Activated T-cell treated with anti-CD3 and anti-CD28 coated beads, Interleukin-2, amount 50 U/mL, for 24 hours (primary cell): ENCODE data around the gene UCN3.
"Not testable (repeated sequence)": the region's sequence is repeated elsewhere in the genome, so short reads cannot be mapped to it uniquely, and the experiment has no call there.

ENCODE experiments used
- DNase-seq: peaks from one replicate; pipeline ENCODE4 v3.0.0-alpha.2; 2020
- H3K27ac Mint-ChIP-seq: 2 replicates; pipeline ENCODE4 v1.8.0; 2020; ENCODE audit warnings: mild to moderate bottlenecking, mixed read lengths
- H3K27me3 Mint-ChIP-seq: 2 replicates; pipeline ENCODE4 v1.8.0; 2020; ENCODE audit warnings: mixed read lengths
- H3K36me3 Mint-ChIP-seq: 2 replicates; pipeline ENCODE4 v1.8.0; 2020; ENCODE audit warnings: low read depth, mixed read lengths
- H3K4me1 Mint-ChIP-seq: 2 replicates; pipeline ENCODE4 v1.8.0; 2020; ENCODE audit warnings: low read depth, mixed read lengths
- H3K4me3 Mint-ChIP-seq: 2 replicates; pipeline ENCODE4 v1.8.0; 2020; ENCODE audit warnings: mild to moderate bottlenecking, moderate library complexity, mixed read lengths
- H3K9me3 Mint-ChIP-seq: 2 replicates; pipeline ENCODE4 v1.8.0; 2020; ENCODE audit warnings: mixed read lengths

UCN3 gene

GRCh38 chr10:5380395-5380794 lies 15.6 kb downstream of the UCN3 start:
- H3K4me3 Mint-ChIP-seq, DNase-seq, H3K27ac Mint-ChIP-seq, H3K9me3 Mint-ChIP-seq, H3K27me3 Mint-ChIP-seq, H3K4me1 Mint-ChIP-seq, H3K36me3 Mint-ChIP-seq: not testable (repeated sequence)

GRCh38 chr10:5381187-5381586 lies 16.4 kb downstream of the UCN3 start:
- Mint-ChIP-seq H3K27ac (no peak overlapping the region), H3K36me3 (no peaks in the 10 kb centered on the region), H3K9me3 (peaks cover 4% of the 10 kb centered on the region), H3K27me3 (no peaks in the 10 kb centered on the region), H3K4me3 (no peak overlapping the region), H3K4me1 (no peaks in the 10 kb centered on the region)
- no peak for DNase-seq

GRCh38 chr10:5385224-5385623 lies 20.5 kb downstream of the UCN3 start:
- Mint-ChIP-seq H3K4me3 (no peak overlapping the region), H3K4me1 (no peaks in the 10 kb centered on the region), H3K27ac (no peak overlapping the region), H3K9me3 (peaks cover 14% of the 10 kb centered on the region), H3K36me3 (no peaks in the 10 kb centered on the region), H3K27me3 (no peaks in the 10 kb centered on the region)
- no peak for DNase-seq

GRCh38 chr10:5387169-5387568 lies 22.4 kb downstream of the UCN3 start:
- peaks cover 30% of the 10 kb centered on the region for H3K9me3 Mint-ChIP-seq
- DNase-seq, result no peak
- H3K4me1 Mint-ChIP-seq, result no peaks in the 10 kb centered on the region
- no peaks in the 10 kb centered on the region for H3K27me3 Mint-ChIP-seq
- H3K4me3 Mint-ChIP-seq, result no peak overlapping the region
- peak overlapping the region; percentile 7 for H3K27ac Mint-ChIP-seq
- H3K36me3 Mint-ChIP-seq, result no peaks in the 10 kb centered on the region

GRCh38 chr10:5390607-5391205 lies 25.9 kb downstream of the UCN3 start:
- no peak for DNase-seq
- H3K4me3 Mint-ChIP-seq, result no peak overlapping the region
- peaks cover 30% of the 10 kb centered on the region for H3K9me3 Mint-ChIP-seq
- no peak overlapping the region for H3K27ac Mint-ChIP-seq
- peaks cover 13% of the 10 kb centered on the region for H3K27me3 Mint-ChIP-seq
- no peaks in the 10 kb centered on the region for H3K4me1 Mint-ChIP-seq
- H3K36me3 Mint-ChIP-seq, result no peaks in the 10 kb centered on the region

GRCh38 chr10:5391790-5392189 lies 27.0 kb downstream of the UCN3 start:
- Mint-ChIP-seq H3K27ac (no peak overlapping the region), H3K4me1 (no peaks in the 10 kb centered on the region), H3K27me3 (peaks cover 14% of the 10 kb centered on the region), H3K4me3 (no peak overlapping the region), H3K36me3 (no peaks in the 10 kb centered on the region), H3K9me3 (peaks cover 30% of the 10 kb centered on the region)
- DNase-seq, result no peak

DNA sequence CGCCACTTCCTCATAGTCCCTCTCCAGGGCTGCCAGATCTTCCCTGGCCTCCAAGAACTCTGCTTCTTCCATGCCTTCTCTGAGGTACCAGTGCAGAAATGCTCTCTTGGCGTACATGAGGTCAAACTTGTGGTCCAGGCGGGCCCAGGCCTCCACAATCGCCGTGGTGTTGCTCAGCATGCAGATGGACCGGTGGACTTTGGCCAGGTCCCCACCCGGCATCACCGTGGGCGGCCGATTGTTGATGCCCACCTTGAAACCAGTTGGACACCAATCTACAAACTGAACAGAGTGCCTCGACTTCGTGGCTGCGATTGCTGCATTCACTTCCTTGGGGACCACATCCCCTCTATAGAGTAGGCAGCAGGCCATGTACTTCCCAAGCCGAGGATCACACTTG lies 28.8 kb downstream of the UCN3 start:
- no peaks in the 10 kb centered on the region for H3K4me1 Mint-ChIP-seq
- H3K27ac Mint-ChIP-seq, result no peak overlapping the region
- DNase-seq, result no peak
- peaks cover 27% of the 10 kb centered on the region for H3K9me3 Mint-ChIP-seq
- H3K27me3 Mint-ChIP-seq, result peaks cover 20% of the 10 kb centered on the region
- H3K36me3 Mint-ChIP-seq, result no peaks in the 10 kb centered on the region
- H3K4me3 Mint-ChIP-seq, result no peak overlapping the region

DNA sequence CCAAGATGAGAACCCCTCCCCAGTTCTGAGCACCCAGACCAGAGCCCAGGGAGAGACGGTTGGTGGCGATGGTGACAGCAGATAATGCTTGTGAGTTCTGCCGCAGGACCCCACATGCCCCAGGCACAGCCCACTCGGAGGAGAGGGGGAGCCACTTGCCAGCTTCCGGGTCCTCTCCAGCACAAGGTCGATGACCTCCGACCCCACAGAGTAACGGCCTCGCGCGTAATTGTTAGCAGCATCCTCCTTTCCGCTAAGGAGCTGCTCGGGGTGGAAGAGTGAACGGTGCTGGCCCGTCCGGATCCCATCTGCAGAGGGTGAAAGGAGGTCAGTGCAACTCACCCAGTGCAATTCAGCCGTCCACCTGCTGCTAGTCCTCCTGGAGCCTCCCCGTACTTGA lies 30.4 kb downstream of the UCN3 start:
- Mint-ChIP-seq H3K4me3 (no peak overlapping the region), H3K27ac (no peak overlapping the region), H3K4me1 (no peaks in the 10 kb centered on the region), H3K36me3 (no peaks in the 10 kb centered on the region), H3K9me3 (peaks cover 17% of the 10 kb centered on the region), H3K27me3 (peaks cover 29% of the 10 kb centered on the region)
- DNase-seq, result no peak

DNA sequence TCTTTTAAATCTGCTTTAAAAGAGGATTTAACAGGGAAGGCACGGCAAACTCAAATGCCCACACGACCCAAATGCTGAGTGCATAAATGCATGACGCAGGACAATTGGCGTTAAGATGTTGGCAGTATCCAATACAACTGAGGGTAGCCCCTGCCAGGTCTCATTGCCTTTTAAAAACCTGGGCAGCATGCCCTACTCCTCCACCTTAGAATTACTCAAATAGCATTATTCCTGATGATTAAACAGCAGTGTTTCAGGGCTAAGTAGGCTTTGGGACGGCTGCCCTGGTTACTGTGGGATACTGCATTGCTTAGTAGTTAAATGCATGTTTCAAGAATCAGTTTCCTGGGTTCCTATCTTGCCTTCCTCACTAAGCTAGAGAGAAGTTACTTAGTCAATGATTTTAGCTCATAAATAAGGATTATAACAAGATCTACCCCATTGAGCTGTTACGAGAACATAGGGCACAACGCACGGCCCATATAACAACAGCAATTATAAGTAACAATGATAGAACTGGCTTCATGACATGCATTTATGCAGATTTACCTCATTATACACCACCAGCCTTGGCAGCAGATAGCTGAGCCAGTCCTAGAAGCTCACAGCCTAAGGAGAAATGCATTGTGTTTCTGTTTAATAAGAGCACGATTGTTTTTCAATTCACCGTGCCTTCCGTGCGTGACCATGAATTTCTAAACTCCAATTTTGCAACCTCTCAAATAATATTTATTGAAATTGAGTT lies 32.0 kb downstream of the UCN3 start:
- no peak overlapping the region for H3K4me3 Mint-ChIP-seq
- H3K9me3 Mint-ChIP-seq, result peaks cover 3% of the 10 kb centered on the region
- H3K27me3 Mint-ChIP-seq, result peaks cover 33% of the 10 kb centered on the region
- no peak overlapping the region for H3K27ac Mint-ChIP-seq
- no peaks in the 10 kb centered on the region for H3K36me3 Mint-ChIP-seq
- no peaks in the 10 kb centered on the region for H3K4me1 Mint-ChIP-seq
- no peak for DNase-seq

DNA sequence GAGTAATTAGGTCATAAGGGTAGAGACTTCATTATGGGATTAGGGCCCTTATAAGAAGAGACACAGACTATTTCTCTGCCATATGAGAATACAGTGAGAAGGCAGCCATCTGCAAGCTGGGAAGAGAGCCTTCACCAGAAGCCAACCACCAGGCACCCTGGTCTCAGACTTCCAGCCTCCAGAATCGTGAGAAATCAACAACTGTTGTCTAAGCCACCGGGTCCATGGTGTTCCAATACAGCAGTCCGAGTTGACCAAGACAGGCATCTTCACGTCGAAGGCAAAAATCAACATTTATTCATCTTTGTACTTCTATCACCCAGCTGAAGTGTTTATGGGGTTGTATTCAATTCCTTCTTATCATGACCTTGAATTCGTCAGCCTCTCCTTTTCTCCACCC lies 34.6 kb downstream of the UCN3 start:
- H3K27ac Mint-ChIP-seq, result no peak overlapping the region
- DNase-seq, result no peak
- no peak overlapping the region for H3K4me3 Mint-ChIP-seq
- H3K27me3 Mint-ChIP-seq, result peaks cover 20% of the 10 kb centered on the region
- no peaks in the 10 kb centered on the region for H3K4me1 Mint-ChIP-seq
- H3K36me3 Mint-ChIP-seq, result no peaks in the 10 kb centered on the region
- no peaks in the 10 kb centered on the region for H3K9me3 Mint-ChIP-seq

DNA sequence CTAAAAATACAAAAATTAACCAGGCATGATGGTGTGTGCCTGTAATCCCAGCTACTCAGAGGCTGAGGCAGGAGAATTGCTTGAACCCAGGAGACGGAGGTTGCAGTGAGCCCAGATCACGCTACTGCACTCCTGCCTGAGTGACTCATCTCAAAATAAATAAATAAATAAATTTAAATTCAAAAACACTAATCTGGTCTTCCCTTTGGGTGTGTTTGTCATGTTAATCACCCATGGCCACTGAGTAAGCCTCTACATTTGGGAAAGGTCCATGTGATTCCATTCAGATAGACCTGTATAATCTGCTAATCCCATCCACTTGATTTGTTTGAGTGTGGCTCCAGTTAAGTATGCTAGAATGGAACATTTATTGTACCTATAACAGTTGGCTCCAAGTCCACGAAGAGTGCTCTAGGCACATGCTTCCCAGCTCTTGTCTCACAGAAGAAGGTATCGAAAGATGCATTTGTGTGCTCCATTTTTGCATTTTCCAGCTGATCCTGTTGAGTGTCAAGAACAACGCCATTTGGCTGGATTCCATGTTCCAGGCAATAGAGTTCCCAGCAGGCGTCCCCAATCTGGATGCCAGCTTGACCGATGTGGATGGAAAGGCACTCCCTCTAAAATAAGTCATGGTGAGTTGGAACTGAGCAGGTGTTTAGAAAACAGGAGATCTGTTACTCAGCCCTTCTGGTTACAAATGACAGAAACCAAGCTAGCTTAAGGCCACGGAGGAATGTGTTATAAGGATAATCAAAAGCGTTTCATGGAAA lies 35.9 kb downstream of the UCN3 start:
- H3K27ac Mint-ChIP-seq, result no peak overlapping the region
- no peak for DNase-seq
- H3K36me3 Mint-ChIP-seq, result no peaks in the 10 kb centered on the region
- H3K27me3 Mint-ChIP-seq, result peaks cover 20% of the 10 kb centered on the region
- no peaks in the 10 kb centered on the region for H3K9me3 Mint-ChIP-seq
- H3K4me3 Mint-ChIP-seq, result no peak overlapping the region
- H3K4me1 Mint-ChIP-seq, result no peaks in the 10 kb centered on the region

GRCh38 chr10:5402798-5403197 lies 38.0 kb downstream of the UCN3 start:
- DNase-seq, result no peak
- H3K27ac Mint-ChIP-seq, result no peak overlapping the region
- no peaks in the 10 kb centered on the region for H3K4me1 Mint-ChIP-seq
- H3K9me3 Mint-ChIP-seq, result no peaks in the 10 kb centered on the region
- no peaks in the 10 kb centered on the region for H3K36me3 Mint-ChIP-seq
- H3K27me3 Mint-ChIP-seq, result peaks cover 14% of the 10 kb centered on the region
- no peak overlapping the region for H3K4me3 Mint-ChIP-seq

DNA sequence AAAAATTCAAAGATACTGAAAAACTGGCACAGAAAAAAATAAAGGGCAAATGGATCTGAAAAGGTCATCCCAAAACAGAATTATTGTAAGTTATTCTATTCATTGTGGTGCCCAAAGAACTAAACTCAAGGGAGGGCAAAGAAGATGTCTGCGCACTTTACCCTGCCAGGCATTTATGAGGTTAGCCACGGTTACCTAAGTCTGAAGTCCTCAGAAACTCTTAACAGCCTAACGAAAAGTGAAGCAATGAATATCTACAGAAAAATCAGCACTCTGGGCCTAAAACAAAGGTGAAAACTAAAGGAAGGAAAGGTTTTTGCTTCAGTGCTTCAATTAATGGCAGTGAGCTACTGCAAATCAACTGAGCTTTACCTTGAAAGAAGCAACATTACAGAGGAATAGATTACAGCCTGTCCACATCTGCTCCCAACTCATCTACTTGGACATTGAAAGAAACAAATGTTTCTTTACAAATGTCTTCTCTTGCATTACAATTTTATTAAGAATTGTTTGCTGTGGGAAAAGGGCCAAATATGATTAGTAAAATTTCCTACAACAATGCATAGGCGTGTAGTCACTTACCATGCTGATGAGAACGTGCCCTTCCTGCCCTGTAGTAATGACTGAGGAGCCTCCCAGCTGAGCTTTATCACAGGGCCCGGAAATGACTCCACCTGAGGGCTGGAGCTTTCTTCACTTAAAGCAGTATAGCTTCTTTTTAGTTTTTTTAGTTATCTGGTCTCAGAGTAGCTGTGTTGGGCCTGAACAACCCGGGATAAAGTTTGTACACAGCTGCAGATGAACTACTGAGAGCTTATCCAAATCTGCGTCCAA lies 39.7 kb downstream of the UCN3 start, which contains the start of gene TUBAL3:
TSS of gene TUBAL3 (minus strand) at position 621 of the 834 bp plus-strand sequence. CDS start at position 585, 36 bp downstream.
- no peak for DNase-seq
- Mint-ChIP-seq H3K36me3 (no peaks in the 10 kb centered on the region), H3K4me3 (no peak within 1 kb of the TSS), H3K9me3 (no peaks in the 10 kb centered on the region), H3K27me3 (peaks cover 14% of the 10 kb centered on the region), H3K4me1 (no peaks in the 10 kb centered on the region), H3K27ac (no peak within 1 kb of the TSS)

DNA sequence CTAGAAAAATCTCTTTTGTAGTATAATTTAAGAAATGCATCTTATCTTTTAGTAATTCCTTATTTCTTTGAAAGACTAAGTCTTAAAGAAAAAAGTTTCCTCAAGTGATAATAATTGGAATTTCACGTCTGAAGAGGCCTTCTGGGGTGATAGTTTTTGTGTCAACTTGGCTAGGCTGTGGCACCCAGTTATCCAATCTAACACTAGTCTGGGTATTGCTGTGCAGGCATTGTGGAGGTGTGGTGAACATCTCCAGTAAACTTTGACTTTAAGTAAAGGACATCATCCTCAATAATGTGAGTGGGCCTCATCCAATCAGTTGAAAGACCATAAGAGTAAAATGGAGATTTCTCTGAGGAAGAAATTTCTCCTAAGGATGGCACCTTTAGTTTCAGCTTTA lies 42.2 kb downstream of the UCN3 start:
- H3K27ac Mint-ChIP-seq, result no peak overlapping the region
- DNase-seq, result no peak
- no peaks in the 10 kb centered on the region for H3K36me3 Mint-ChIP-seq
- peaks cover 2% of the 10 kb centered on the region for H3K9me3 Mint-ChIP-seq
- H3K27me3 Mint-ChIP-seq, result peaks cover 19% of the 10 kb centered on the region
- peaks cover under 1% of the 10 kb centered on the region for H3K4me1 Mint-ChIP-seq
- H3K4me3 Mint-ChIP-seq, result no peak overlapping the region
